ENCODE measurements around the gene CABCOCO1. TPM values are rescaled to one million over a fixed set of nuclear protein-coding genes. Genes with fewer than 3 reads are reported as not detected.

CABCOCO1 gene
- polyA plus RNA-seq, 2 donors: 0.35 TPM; not detected in 1

DNA sequence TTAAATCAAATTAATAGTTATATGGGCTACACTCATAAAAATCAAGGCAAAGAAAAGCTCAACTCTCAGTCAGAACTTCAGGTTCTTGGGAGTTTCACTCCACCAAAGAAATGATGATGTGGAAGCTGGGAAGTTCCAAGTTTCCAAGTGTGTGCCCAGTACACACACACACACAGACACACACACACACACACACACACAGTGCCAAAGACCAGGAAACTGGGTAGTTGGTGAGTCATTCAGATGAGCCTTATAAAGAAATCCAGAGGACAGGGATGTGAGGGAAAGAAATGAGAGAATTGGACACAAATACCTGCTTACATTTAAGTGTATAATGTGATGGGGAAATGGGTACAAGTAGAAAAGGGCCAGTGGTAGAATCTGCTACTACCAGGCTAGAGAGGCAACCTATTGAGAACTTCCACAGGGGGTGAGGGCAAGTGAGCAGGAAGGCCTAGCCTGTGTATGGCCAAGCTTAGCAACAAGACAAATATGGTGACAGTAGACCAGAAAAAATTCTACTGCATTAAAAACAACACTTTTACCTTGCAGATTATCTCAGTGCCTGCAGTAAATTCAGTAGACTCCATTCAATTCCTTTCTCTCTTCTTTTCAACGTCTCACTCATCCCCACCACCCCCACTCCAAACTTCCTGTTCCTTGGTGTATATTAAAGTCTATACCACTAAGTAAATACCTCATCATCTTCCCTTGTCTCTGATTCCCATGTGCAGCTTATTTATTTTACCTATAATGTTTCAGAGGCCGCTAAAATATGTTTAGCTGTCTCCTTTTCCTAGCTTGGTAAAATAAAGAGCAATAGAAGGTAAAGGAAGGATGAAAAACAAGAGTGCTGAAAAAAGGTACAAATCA, 95.0 kb downstream of the CABCOCO1 start:
- no peaks in the 10 kb centered on the region for H3K4me1 ChIP-seq (ENCODE audit: control insufficient read depth in 2 of 2, insufficient read depth in 2 of 2, low read length in 1 of 2)
- 83 to 85% methylated on average over 2 of the region's 2 CpGs for WGBS, 2 donors
- H3K9me3 ChIP-seq (ENCODE audit: control insufficient read depth in 2 of 2, insufficient read depth in 1 of 2, low read depth in 1 of 2, low read length in 1 of 2): no peaks in the 10 kb centered on the region
- H3K4me3 ChIP-seq (ENCODE audit: low read depth in 1 of 2, low read length in 2 of 2): no peak overlapping the region
- no peaks in the 10 kb centered on the region for H3K27me3 ChIP-seq (ENCODE audit: control insufficient read depth in 1 of 2, insufficient read depth in 2 of 2, low read length in 2 of 2)
- no peaks in the 10 kb centered on the region for H3K36me3 ChIP-seq (ENCODE audit: control insufficient read depth in 2 of 2, insufficient read depth in 2 of 2, low read length in 1 of 2)
- H3K27ac ChIP-seq (ENCODE audit: low read depth in 2 of 2, low read length in 1 of 2): no peak overlapping the region

DNA sequence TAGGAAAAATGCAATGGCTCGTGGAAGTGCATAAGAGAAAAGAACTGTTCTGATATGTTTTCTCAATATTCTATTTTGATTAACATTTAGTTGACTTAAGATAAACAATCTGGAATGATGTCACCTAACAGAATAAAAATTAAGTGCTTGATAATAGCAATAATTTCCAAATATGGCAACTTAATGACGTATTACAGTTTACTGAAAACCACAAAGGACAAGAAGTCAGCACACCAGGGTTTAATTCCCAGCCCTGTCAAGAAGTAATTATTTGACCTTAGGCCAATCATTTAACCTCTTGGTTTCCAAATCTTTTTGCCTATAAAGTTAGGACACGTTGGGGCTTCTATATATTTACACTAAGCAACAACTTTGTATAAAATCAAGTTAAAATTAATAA, 95.7 kb downstream of the CABCOCO1 start:
- Histone ChIP-seq H3K4me1 (ENCODE audit: control insufficient read depth in 2 of 2, insufficient read depth in 2 of 2, low read length in 1 of 2) (no peaks in the 10 kb centered on the region), H3K4me3 (ENCODE audit: low read depth in 1 of 2, low read length in 2 of 2) (no peak overlapping the region), H3K27me3 (ENCODE audit: control insufficient read depth in 1 of 2, insufficient read depth in 2 of 2, low read length in 2 of 2) (no peaks in the 10 kb centered on the region), H3K9me3 (ENCODE audit: control insufficient read depth in 2 of 2, insufficient read depth in 1 of 2, low read depth in 1 of 2, low read length in 1 of 2) (no peaks in the 10 kb centered on the region), H3K27ac (ENCODE audit: low read depth in 2 of 2, low read length in 1 of 2) (no peak overlapping the region), H3K36me3 (ENCODE audit: control insufficient read depth in 2 of 2, insufficient read depth in 2 of 2, low read length in 1 of 2) (no peaks in the 10 kb centered on the region)
- WGBS, 2 donors: 46 to 52% methylated on average over 3 of the region's 3 CpGs

DNA sequence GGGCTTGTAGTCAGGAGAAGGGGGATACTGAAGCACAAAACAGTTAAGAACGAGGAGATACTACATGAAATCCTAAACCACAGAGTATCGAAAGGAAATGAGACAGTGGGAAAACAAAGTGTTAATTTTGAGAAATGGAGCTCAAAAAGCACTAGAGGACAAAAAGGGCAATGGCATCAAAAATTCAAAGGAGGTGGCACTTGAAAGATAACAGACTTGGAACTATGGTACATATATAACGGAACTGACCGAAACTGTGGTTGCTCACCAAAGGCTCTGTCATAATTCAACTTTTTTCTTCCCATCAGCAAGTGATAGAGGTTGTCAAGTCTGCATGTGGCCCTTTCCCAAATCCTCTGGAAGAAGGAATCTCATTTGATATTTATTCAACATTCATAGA, 97.0 kb downstream of the CABCOCO1 start:
- 94 to 97% methylated on average over 4 of the region's 4 CpGs for WGBS, 2 donors
- Histone ChIP-seq H3K36me3 (ENCODE audit: control insufficient read depth in 2 of 2, insufficient read depth in 2 of 2, low read length in 1 of 2) (no peaks in the 10 kb centered on the region), H3K4me1 (ENCODE audit: control insufficient read depth in 2 of 2, insufficient read depth in 2 of 2, low read length in 1 of 2) (no peaks in the 10 kb centered on the region), H3K9me3 (ENCODE audit: control insufficient read depth in 2 of 2, insufficient read depth in 1 of 2, low read depth in 1 of 2, low read length in 1 of 2) (no peaks in the 10 kb centered on the region), H3K4me3 (ENCODE audit: low read depth in 1 of 2, low read length in 2 of 2) (no peak overlapping the region), H3K27ac (ENCODE audit: low read depth in 2 of 2, low read length in 1 of 2) (no peak overlapping the region), H3K27me3 (ENCODE audit: control insufficient read depth in 1 of 2, insufficient read depth in 2 of 2, low read length in 2 of 2) (no peaks in the 10 kb centered on the region)

DNA sequence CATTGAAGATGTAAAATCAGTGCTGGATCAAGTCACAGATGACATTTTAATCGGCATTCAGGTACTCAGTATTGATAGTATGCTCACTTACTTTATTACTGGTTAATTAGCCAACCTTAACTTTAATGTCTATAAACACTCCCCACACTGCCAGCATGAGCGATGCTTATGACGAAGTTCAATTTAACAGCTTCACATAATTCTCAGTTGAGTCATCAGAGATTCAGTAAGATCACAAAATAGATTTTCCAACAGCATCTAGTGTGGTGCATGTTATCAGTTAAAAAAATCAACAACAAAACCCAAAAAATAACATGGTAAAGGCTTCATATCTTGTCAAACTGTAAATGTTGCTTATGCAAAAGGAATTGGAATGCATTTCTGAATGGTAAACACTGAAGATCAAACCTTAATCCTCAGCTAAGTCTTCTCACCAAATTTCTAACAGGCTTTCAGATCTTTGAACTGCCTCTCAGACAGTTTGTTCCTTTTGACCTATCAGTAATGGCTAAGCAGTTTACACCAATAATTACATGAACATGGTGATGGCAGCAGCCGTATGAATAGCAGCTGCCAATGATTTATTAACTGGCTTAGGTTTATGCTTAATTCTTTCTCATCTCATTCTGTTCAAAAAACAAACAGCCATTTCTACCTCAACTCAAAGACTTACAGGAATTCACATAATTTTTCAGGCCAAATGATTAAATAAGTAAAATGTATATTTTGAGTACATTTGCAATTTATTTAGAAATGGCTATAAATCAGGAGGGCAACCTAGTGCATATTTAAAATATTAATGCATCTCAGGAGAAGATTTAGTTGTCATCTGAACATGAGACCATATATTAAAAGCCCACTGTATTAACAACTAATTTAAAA, 98.5 kb downstream of the CABCOCO1 start:
- Histone ChIP-seq H3K27me3 (ENCODE audit: control insufficient read depth in 1 of 2, insufficient read depth in 2 of 2, low read length in 2 of 2) (no peaks in the 10 kb centered on the region), H3K36me3 (ENCODE audit: control insufficient read depth in 2 of 2, insufficient read depth in 2 of 2, low read length in 1 of 2) (no peaks in the 10 kb centered on the region), H3K4me3 (ENCODE audit: low read depth in 1 of 2, low read length in 2 of 2) (no peak overlapping the region), H3K9me3 (ENCODE audit: control insufficient read depth in 2 of 2, insufficient read depth in 1 of 2, low read depth in 1 of 2, low read length in 1 of 2) (no peaks in the 10 kb centered on the region), H3K27ac (ENCODE audit: low read depth in 2 of 2, low read length in 1 of 2) (no peak overlapping the region), H3K4me1 (ENCODE audit: control insufficient read depth in 2 of 2, insufficient read depth in 2 of 2, low read length in 1 of 2) (no peaks in the 10 kb centered on the region)
- 35 to 40% methylated on average over 4 of the region's 4 CpGs for WGBS, 2 donors

- Histone ChIP-seq H3K4me3 (ENCODE audit: low read depth in 1 of 2, low read length in 2 of 2) (no peak overlapping the region), H3K27ac (ENCODE audit: low read depth in 2 of 2, low read length in 1 of 2) (no peak overlapping the region), H3K4me1 (ENCODE audit: control insufficient read depth in 2 of 2, insufficient read depth in 2 of 2, low read length in 1 of 2) (no peaks in the 10 kb centered on the region), H3K27me3 (ENCODE audit: control insufficient read depth in 1 of 2, insufficient read depth in 2 of 2, low read length in 2 of 2) (no peaks in the 10 kb centered on the region), H3K9me3 (ENCODE audit: control insufficient read depth in 2 of 2, insufficient read depth in 1 of 2, low read depth in 1 of 2, low read length in 1 of 2) (no peaks in the 10 kb centered on the region), H3K36me3 (ENCODE audit: control insufficient read depth in 2 of 2, insufficient read depth in 2 of 2, low read length in 1 of 2) (no peaks in the 10 kb centered on the region)
- 30 to 38% methylated on average over 3 of the region's 3 CpGs for WGBS, 2 donors
These were observed 99.1 kb downstream of the CABCOCO1 start for GRCh38 chr10:61761825-61762217.

DNA sequence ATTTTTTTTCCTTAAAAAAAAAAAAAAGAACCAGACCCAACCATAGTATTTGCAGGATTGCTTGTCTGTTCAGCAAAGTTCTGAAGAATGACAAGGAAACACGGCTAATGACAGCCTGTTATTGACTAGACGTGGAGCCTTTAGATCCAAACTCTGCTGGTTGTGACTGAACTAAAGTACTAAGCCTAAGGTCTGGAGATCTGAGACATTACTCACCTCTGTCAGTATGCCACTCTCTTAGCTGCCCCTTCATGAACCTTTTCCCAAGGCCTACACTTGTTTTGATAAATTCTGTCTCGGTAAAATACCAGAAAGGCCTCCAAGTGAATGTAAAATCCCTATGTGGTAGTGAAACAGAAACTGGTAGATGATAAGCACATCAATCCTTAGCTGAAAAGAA, 101.0 kb downstream of the CABCOCO1 start:
- Histone ChIP-seq H3K4me1 (ENCODE audit: control insufficient read depth in 2 of 2, insufficient read depth in 2 of 2, low read length in 1 of 2) (no peaks in the 10 kb centered on the region), H3K27ac (ENCODE audit: low read depth in 2 of 2, low read length in 1 of 2) (no peak overlapping the region), H3K9me3 (ENCODE audit: control insufficient read depth in 2 of 2, insufficient read depth in 1 of 2, low read depth in 1 of 2, low read length in 1 of 2) (no peaks in the 10 kb centered on the region), H3K27me3 (ENCODE audit: control insufficient read depth in 1 of 2, insufficient read depth in 2 of 2, low read length in 2 of 2) (no peaks in the 10 kb centered on the region), H3K4me3 (ENCODE audit: low read depth in 1 of 2, low read length in 2 of 2) (no peak overlapping the region), H3K36me3 (ENCODE audit: control insufficient read depth in 2 of 2, insufficient read depth in 2 of 2, low read length in 1 of 2) (no peaks in the 10 kb centered on the region)
- 82 to 95% methylated on average over 3 of the region's 3 CpGs for WGBS, 2 donors

DNA sequence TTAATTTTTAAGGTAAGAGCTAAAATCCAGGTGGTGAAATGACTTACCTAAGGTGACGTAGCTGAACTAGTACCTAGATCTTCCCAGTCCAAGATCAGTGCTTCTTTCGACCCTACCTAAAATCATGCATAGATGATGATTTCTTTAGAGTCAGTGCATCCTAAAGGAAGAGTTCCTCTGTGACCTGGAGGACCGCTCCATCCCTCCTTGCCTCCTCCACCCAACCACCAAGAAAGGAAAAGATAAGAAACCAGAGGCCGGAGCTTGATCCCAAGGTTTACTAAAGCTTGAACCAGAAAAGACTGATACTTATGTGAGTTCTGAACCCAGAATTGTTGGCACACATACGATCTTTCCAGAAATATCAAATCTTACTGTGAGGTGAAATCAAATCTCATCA, 101.8 kb downstream of the CABCOCO1 start:
- no peaks in the 10 kb centered on the region for H3K4me1 ChIP-seq (ENCODE audit: control insufficient read depth in 2 of 2, insufficient read depth in 2 of 2, low read length in 1 of 2)
- H3K36me3 ChIP-seq (ENCODE audit: control insufficient read depth in 2 of 2, insufficient read depth in 2 of 2, low read length in 1 of 2): no peaks in the 10 kb centered on the region
- H3K4me3 ChIP-seq (ENCODE audit: low read depth in 1 of 2, low read length in 2 of 2): no peak overlapping the region
- H3K27ac ChIP-seq (ENCODE audit: low read depth in 2 of 2, low read length in 1 of 2): no peak overlapping the region
- H3K27me3 ChIP-seq (ENCODE audit: control insufficient read depth in 1 of 2, insufficient read depth in 2 of 2, low read length in 2 of 2): no peaks in the 10 kb centered on the region
- H3K9me3 ChIP-seq (ENCODE audit: control insufficient read depth in 2 of 2, insufficient read depth in 1 of 2, low read depth in 1 of 2, low read length in 1 of 2): no peaks in the 10 kb centered on the region
- WGBS, 2 donors: 82 to 87% methylated on average over 5 of the region's 5 CpGs

DNA sequence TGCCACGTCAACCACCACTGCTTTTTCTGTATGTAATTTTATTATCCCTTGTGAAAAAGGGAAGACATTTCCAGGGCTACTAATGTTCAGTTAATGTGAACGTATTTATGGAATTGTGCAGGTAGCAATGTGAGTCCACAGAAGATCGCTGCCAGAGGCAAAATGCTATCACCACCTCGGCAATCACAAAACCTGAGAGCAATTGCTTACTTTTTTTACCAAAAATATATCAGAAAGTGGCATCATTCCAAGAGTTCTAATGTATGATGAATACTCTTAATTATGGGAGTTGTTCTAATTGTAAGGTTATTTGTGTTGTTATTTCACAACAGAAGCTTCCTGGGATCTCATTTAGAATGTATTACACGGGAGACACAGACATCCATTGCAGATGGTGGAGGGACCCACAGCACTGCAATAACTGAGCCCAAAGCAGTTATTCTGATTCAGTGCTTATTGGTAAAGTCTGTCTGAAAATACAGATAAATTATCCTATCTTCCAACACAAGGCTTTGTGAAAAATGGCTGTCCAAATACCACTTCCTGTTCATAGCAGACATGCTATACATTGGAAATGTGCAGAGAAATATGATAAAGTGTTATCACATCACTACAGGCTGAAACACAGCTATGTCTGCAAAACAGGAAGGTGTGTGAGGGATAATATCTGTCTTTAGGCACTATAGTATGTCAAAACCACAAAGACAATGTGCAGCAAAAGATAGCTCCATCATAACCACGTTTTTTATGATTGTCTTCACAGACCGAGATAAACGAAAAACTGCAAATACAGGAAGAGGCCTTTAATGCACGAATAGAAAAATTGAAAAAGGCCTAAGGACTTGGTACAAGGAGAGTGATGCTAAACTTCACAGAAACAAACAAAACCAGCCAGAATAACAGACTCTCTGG, 102.7 kb downstream of the CABCOCO1 start:
- Histone ChIP-seq H3K4me1 (ENCODE audit: control insufficient read depth in 2 of 2, insufficient read depth in 2 of 2, low read length in 1 of 2) (no peaks in the 10 kb centered on the region), H3K4me3 (ENCODE audit: low read depth in 1 of 2, low read length in 2 of 2) (no peak overlapping the region), H3K27me3 (ENCODE audit: control insufficient read depth in 1 of 2, insufficient read depth in 2 of 2, low read length in 2 of 2) (no peaks in the 10 kb centered on the region), H3K27ac (ENCODE audit: low read depth in 2 of 2, low read length in 1 of 2) (no peak overlapping the region), H3K36me3 (ENCODE audit: control insufficient read depth in 2 of 2, insufficient read depth in 2 of 2, low read length in 1 of 2) (no peaks in the 10 kb centered on the region), H3K9me3 (ENCODE audit: control insufficient read depth in 2 of 2, insufficient read depth in 1 of 2, low read depth in 1 of 2, low read length in 1 of 2) (no peaks in the 10 kb centered on the region)
- WGBS, 2 donors: 70 to 72% methylated on average over 9 of the region's 9 CpGs

DNA sequence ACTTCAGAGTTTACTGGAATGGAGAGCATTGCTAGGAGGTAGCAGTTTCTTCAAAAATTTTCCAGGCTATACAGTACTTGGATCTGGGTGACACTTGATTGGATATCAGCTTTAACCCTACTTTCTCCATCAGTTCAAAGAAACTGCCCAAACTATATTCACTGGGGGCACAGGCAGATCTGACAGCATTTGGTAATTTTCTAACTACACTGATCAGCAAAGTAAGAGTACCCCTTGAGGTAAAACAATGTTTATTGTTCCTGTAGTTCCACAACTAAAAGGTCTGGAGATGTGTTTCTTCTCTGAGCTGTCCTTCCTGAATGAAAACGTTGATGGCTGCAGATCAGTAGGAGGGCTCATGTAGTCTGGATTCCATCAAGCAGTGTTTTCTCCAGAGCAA, 104.2 kb downstream of the CABCOCO1 start:
- Histone ChIP-seq H3K27me3 (ENCODE audit: control insufficient read depth in 1 of 2, insufficient read depth in 2 of 2, low read length in 2 of 2) (no peaks in the 10 kb centered on the region), H3K9me3 (ENCODE audit: control insufficient read depth in 2 of 2, insufficient read depth in 1 of 2, low read depth in 1 of 2, low read length in 1 of 2) (no peaks in the 10 kb centered on the region), H3K27ac (ENCODE audit: low read depth in 2 of 2, low read length in 1 of 2) (no peak overlapping the region), H3K4me3 (ENCODE audit: low read depth in 1 of 2, low read length in 2 of 2) (no peak overlapping the region), H3K36me3 (ENCODE audit: control insufficient read depth in 2 of 2, insufficient read depth in 2 of 2, low read length in 1 of 2) (no peaks in the 10 kb centered on the region), H3K4me1 (ENCODE audit: control insufficient read depth in 2 of 2, insufficient read depth in 2 of 2, low read length in 1 of 2) (no peaks in the 10 kb centered on the region)
- 25 to 42% methylated on average over 1 of the region's 1 CpG for WGBS, 2 donors

All from esophagus (tissue), 2 donors.